ENCODE results near the gene EIF5.
"Not testable (repeated sequence)": the region's sequence is repeated elsewhere in the genome, so short reads cannot be mapped to it uniquely, and the experiment has no call there.

The EIF5 gene

DNA sequence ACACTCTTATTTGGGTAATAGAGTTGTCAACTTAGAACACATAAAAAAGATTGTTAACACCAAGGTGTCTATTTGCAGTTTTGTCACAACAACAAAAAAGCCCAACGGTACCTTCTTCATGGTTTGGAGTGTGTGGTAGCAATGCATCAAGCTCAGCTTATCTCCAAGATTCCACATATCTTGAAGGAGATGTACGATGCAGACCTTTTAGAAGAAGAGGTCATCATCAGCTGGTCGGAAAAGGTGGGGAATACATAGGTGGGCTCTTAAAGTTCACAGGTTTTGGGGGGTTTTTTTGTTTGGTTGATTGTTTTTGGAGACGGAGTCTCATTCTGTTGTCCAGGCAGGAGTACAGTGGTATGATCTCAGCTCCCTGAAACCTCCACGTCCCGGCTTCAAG is 5.5 kb downstream of the EIF5 start:
- DNase-seq: no peak

DNA sequence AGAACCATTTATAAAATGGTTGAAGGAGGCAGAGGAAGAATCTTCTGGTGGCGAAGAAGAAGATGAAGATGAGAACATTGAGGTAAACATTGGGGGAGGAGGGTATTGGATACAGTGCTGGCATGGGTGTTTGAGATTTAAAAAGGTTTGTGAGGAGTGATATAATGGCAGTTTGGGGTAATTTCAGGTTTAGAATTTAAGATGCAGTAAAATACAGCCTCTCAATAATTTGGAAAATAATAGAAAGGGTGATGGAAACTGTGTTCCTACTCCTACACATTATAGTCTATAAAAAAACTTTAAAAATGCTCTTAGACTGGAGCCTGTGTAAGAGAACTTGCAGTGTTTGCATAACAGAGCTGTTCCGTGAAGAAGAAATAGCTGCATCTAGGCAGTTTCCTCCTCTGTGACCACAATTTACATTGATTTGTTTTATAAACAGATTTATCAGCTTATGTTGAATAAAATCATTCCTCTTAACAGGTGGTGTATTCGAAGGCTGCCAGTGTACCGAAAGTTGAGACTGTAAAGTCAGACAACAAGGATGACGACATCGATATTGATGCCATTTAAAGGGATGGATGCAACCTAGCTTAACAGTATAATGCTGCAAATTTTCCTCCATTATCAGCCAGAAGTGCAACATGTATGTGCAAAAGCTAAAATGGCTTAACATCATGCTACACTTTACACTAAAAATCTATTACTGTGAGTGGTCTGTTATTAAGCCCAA is 6.6 kb downstream of the EIF5 start:
- no peak for DNase-seq

GRCh38 chr14:103341250-103342129 is 7.5 kb downstream of the EIF5 start:
- no peak for DNase-seq

DNA sequence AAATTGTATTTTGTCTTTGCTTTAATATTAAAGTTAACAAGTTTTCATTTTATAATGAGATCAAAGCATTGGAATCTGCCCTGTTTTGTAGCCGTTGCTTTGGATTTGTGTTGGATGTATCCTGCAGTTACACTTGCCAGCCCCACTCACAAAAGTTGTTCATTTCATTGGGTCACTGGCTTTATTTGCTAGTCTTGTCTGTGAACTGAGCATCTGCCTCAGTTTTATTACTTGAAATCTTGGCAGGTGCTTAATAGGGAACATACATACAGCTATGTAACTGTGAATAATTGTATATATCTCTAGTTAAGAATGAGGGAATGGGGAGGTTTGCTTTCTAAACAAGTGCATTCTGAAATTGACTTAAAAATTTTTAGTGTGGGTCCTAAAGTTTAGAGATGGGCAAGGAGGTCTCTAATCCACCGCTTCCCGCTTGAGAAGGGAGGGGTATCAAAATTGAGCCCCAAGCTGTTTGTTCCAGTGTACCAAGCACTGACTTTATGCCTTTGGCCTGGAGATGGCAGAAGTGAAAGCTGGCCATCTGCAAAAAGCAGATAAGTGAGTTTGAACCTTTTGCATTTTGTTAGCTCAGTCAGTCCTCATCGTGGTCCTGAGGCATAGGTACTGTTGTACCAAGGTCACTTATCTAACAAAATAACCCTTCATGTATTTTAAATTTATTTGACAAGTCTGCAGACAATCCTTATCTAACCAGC is 9.3 kb downstream of the EIF5 start:
- no peak for DNase-seq

- DNase-seq: no peak
These were observed 10.1 kb downstream of the EIF5 start for GRCh38 chr14:103343905-103344797.

DNA sequence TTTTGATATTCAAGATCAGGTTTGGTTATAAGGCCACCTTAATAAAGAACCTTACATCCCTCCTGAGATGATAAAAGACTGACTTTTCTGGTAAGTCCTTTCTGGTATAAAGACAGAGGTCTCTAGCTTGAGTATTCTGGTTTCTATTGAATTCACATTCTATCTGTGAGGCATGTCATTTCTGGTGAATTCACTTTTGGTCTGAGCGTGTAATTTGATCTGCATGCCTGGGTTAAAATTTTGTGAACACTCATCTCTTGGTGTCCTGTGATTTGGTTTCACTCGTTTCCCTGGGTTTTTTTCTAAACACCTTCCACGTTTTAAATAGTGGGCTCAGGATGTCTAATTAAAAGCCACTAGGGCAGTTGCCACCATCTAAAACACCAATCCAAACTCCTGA is 12.2 kb downstream of the EIF5 start:
- no peak for DNase-seq

GRCh38 chr14:103347091-103347815 is 13.2 kb downstream of the EIF5 start:
- DNase-seq: no peak

- no peak for DNase-seq
These were observed 14.1 kb downstream of the EIF5 start for GRCh38 chr14:103348154-103348553.

DNA sequence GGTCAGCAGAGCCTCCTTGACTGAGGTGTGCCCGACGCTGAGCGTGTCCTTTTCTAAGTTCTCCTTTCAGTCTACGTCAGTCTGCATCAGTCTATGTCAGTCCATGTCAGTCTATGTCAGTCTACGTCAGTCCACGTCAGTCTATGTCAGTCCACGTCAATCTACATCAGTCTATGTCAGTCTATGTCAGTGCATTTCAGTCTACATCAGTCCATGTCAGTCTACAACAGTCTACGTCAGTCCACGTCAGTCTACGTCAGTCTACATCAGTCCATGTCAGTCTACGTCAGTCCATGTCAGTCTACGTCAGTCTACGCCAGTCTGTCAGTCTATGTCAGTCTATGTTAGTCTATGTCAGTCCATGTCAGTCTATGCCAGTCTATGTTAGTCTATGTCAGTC is 15.9 kb downstream of the EIF5 start:
- no peak for DNase-seq

- no peak for DNase-seq
These were observed 19.3 kb downstream of the EIF5 start for GRCh38 chr14:103353362-103353761.

DNA sequence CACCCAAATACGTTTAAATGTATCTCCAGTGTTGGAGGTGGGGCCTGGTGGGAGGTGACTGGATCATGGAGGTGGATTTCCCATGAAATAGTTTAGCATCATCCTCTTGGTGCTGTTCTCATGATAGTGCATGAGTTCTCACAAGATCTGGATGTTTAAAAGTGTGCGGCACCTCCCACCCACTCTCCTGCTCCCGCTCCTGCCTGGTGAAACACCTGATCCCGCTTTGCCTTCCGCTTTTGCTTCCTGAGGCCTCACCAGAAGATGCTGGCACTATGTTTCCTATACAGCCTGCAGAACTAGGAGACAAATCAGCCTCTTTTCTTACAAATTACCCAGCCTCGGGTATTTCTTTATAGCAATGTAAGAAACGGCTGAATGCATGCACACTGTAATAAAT is 20.1 kb downstream of the EIF5 start:
- no peak for DNase-seq

DNA sequence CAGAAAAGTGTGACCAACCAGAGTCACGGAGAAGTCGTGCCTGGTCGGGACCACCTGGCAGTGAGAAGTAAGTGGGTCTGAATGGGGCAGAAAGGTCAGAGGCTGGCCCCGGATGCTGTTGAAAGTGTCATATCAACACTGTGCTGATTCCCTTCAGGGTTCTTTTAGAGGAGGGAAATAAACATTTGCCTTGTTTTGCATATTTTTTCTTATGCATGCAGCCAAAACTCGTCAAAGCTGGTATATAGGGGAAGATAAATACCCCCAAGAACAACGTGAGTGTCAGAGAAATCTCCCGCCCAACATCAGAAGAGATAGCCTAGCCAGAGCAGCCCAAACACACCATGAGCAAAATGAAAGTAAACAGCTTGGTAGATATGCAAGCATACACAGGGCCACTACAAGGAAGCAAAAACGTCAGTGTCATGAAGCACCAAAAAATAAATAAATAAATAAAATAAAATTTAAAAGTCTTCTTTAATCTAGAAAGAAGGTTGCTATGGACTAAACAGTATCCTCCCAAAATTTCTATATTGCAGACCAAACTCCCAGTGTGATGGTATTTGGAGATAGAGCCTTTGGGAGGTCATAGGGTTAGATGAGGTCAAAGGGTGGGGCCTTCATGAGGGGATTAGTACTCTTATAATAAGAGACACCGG is 22.1 kb downstream of the EIF5 start:
- no peak for DNase-seq

- not testable (repeated sequence) for DNase-seq
These were observed 23.5 kb downstream of the EIF5 start for GRCh38 chr14:103357552-103357951.

DNA sequence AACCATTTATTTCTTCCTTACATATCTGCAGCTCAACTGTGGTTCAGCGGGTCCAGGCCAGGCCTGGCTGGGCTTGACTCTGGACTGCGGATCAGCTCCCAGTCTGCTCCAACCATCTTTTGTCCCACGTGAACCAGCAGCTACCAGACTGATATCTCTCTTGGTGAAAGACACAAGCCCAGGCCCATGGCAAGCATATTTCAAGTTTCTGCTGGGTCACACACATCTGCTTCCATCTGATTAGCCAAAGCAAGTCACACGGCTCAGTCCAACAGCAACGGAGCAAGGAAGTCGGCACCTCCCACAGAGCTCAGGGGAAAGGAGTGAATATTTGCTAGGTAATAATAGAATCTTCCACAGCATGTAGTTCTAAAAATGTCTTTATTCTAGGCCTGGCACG is 26.5 kb downstream of the EIF5 start:
- no peak for DNase-seq

GRCh38 chr14:103361867-103362266 is 27.8 kb downstream of the EIF5 start:
- DNase-seq: no peak

GRCh38 chr14:103362780-103363179 is 28.7 kb downstream of the EIF5 start:
- DNase-seq: no peak

DNA sequence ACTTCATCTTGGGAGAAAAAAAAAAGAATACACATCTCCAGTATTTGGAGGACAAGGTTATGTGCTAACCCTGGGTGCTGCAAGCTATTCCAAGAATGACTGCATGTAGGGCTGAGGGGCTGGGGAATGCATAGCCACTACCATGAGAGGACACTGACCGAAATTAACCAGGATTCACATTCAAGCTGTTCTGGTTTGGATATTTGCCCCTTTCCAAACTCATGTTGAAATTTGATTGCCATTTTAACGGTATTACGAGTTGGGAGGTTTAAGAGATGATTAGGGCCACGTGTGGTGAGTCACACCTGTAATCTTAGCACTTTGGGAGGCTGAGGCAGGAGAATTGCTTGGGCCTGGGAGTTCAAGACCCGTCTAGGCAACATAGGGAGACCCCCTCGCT is 32.7 kb downstream of the EIF5 start:
- DNase-seq: no peak

- DNase-seq: no peak
These were observed 34.0 kb downstream of the EIF5 start for GRCh38 chr14:103367995-103368394.

GRCh38 chr14:103370087-103370486 is 36.0 kb downstream of the EIF5 start:
- DNase-seq: no peak

DNA sequence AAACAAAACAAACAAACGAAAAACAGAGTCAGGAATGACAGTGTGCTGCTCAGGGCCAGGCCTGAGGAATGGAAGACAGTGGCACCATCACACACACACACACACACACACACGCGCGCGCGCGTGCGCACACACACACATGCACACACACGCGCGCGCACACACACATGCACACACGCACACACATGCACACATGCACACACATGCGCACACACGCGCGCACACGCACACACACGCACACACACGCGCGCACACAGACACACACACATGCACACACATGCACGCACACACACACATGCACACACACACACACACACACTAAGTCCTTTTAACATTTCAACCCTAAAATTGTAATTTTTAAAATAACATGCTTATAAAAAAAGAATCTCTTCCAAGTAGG is 38.0 kb downstream of the EIF5 start:
- DNase-seq: no peak
